HG03039 (cell line): ENCODE measurements around the gene SMTNL2.
"Not testable (repeated sequence)": the region's sequence is repeated elsewhere in the genome, so short reads cannot be mapped to it uniquely, and the experiment has no call there.

Source experiments
- ATAC-seq: cut with Tn5 transposase; IDR thresholded peaks from one replicate; pipeline ENCODE4 v1.9.1; 2021; ENCODE audit warnings: mild to moderate bottlenecking, moderate library complexity; ENCODE audit not compliant: unreplicated experiment

The SMTNL2 gene

GRCh38 chr17:4626734-4627256 is 42.5 kb downstream of the SMTNL2 start:
- no peak for ATAC-seq

DNA sequence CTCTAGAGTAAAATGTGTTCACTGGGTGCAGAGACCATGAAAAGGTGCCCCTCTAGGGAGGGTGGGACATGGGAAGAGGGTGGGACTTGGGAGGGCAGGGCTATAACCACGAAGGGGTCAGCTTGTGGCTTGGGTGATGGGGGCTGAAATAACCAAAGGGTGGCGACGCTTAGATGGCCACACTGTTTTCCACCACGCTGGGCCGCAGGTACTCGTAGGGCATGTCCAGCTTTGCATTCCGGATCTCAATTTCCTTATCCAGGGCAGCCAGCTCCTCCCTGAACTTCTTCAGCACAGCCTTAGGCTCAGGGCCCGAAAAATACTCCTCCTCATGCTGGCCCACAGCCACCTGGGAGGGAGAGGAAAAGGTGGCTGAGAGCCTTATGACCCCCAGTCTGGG is 47.1 kb downstream of the SMTNL2 start:
- ATAC-seq = no peak

- no peak for ATAC-seq
Observed at GRCh38 chr17:4631836-4632580, 47.7 kb downstream of the SMTNL2 start.

- ATAC-seq = no peak
Observed at GRCh38 chr17:4632581-4632920, 48.2 kb downstream of the SMTNL2 start.

DNA sequence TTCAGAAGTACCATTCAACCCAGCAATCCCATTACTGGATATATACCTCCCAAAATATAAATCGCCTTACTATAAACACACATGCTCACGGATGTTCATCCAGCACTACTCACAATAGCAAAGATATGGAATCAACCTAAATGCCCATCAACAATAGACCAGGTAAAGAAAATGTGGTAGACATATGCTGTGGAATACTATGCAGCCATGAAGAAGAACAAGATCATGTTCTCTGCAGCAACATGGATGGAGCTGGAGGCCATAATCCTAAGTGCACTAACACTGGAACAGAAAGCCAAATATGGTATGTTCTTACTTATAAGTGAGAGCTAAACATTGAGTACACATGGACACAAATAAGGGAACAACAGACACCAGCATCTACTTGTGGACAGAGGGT is 49.3 kb downstream of the SMTNL2 start:
- ATAC-seq = no peak

GRCh38 chr17:4634976-4635375 is 50.6 kb downstream of the SMTNL2 start:
- ATAC-seq = no peak

DNA sequence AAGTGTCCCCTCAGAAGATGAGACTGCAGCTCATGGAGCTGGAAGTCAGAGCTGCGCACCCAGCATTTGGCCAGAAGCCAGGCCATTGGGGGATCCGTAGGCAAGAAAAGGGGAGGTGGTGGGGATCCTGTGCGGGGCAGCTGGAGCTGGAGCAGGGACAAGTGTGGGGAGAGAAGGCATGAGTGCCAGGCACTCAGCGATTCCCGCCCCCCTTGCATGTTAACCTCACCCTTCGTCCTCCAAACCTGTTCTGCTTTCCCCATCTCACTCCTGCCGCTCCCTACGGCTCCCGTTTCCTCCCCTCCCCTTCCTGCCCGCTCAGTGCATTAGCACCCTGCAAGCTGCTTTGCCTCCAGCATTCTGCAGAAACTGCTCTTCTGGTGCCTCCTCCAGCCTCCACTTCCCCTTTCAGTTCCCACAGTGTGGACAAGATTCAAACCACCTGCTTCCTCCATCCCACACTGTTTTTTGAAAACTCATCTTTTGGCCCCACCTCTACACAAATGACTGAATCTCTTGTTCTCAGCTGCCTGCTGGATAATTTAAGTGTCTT is 51.6 kb downstream of the SMTNL2 start:
- ATAC-seq = no peak

GRCh38 chr17:4636474-4637100 is 52.3 kb downstream of the SMTNL2 start:
- ATAC-seq = no peak

GRCh38 chr17:4638766-4639165 is 54.4 kb downstream of the SMTNL2 start:
- not testable (repeated sequence) for ATAC-seq

- ATAC-seq = not testable (repeated sequence)
Observed at GRCh38 chr17:4639301-4640059, 55.2 kb downstream of the SMTNL2 start.

DNA sequence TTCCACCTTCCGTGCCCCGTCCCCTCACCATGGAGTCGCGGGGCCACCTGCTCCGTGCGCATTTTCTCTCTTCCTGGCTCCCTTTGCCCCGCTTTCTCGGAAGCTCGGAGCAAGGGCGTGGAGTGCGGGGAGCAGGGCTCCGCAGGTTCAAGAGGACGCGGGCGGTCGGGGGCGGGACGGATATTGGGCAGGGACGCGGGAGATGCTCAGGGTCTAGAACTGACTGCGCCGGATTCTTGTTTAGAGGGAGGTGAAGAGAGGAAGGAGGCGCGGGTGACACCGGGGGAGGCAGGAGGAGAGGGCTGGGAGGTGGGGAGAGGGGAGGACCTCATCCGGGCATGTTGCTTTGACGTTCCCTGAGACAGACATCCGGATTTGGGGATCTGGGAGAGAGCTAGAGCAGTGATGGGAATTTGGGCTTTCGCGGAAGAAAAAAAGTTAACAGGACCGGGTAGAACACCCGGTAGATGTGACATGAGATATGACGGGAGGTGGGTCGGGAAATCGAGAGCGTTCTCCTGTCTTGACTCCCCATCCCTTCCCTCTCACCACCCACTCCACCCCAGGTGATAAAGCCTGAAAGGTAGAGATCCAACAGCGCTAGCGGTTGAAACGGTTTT is 56.4 kb downstream of the SMTNL2 start:
- ATAC-seq = not testable (repeated sequence)

DNA sequence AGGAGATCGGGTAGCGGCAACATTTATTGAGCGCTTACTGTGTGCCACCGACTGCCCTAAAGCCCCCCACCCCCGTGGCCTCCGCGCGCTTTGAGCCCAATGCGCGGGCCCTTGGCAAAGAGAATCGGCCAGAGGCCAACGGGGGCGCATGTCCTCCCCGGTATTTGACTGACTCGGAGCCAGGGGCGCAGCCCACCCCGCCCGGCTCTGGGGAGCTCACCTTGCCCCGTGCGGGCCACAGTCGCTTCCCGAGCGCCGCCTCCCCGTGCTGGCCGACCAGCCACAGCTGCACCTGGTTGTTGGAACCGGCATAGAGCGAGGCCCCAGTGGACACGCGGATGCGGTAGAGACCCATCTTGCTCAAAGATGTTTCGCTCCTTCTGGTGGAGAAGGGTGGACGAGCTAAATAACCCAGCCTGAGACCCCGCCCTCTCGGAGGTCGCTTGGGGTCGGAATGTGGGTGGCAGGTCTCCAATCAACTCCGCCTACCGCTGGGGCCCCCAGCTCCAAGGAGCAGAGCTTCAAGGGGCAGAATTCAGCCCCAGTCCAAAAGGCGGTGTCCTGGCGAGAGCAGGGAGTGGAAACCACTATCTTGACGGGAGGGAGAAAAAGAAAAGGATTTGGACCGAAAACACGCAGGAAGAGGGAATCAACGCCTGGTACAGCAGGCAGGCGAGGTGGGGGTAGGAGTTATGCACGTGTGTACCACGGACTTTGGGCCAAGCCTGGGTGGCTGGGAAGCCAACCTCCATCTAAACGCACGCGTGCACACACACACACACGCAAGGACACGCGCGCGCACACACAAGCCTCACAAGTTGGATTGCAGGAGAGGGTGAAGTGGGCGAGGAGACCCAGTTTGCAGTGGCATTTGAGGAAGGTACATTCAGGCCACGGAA is 57.2 kb downstream of the SMTNL2 start, which contains the start of gene ALOX15:
TSS of gene ALOX15 (minus strand) at position 382 of the 899 bp plus-strand sequence. CDS start at position 355, 27 bp downstream.
- no peak for ATAC-seq

DNA sequence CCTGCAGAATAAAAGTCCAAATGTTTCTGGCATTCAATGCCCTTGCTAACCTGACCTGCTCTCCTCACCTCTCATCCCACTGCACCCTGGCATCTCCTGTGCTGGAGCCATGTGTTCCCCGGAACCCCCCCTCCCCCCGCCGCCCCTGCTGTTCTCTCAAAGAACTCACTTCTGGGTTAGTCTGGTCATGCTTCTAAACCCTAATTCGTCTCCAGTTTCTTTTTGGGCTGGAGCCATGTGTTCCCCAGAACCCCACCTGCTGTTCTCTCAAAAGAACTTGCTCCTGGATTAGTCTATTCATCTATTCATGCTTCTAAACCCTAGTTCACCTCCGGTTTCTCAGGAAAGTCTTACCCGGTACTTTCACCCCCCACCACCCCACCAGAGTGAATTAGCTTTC is 58.0 kb downstream of the SMTNL2 start:
- no peak for ATAC-seq

GRCh38 chr17:4643676-4644075 is 59.3 kb downstream of the SMTNL2 start:
- no peak for ATAC-seq

- ATAC-seq = no peak
Observed at GRCh38 chr17:4645642-4646041, 61.3 kb downstream of the SMTNL2 start.

GRCh38 chr17:4648741-4649140 is 64.4 kb downstream of the SMTNL2 start:
- ATAC-seq = no peak

GRCh38 chr17:4652997-4653396 is 68.7 kb downstream of the SMTNL2 start:
- ATAC-seq = no peak

DNA sequence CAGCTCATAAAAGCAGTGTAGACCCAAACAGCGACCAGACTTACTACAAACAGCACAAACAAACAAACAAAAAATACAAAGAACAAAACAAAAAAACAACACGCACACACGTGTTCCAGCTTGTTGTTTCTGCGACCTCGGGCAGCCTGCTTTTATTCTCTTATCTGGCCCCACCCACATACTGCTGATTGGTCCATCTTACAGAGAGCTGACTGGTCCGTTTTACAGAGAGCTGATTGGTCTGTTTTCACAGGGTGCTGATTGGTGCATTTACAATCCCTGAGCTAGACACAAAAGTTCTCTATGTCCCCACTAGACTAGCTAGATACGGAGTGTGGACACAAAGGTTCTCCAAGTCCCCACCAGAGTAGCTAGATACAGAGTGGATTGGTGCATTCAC is 71.6 kb downstream of the SMTNL2 start:
- not testable (repeated sequence) for ATAC-seq

- no peak for ATAC-seq
Observed at GRCh38 chr17:4657678-4658077, 73.3 kb downstream of the SMTNL2 start.
